ENCODE data around the gene ZSWIM5.
"Not testable (repeated sequence)": the region's sequence is repeated elsewhere in the genome, so short reads cannot be mapped to it uniquely, and the experiment has no call there.

ZSWIM5 gene

GRCh38 chr1:45146833-45147232, 59.6 kb downstream of the ZSWIM5 start:
- no peak for DNase-seq (ENCODE audit: low read depth in 2 of 2)

- no peak for DNase-seq (ENCODE audit: low read depth in 2 of 2)
Measured at GRCh38 chr1:45141247-45142003, 65.0 kb downstream of the ZSWIM5 start.

GRCh38 chr1:45136984-45137383, 69.4 kb downstream of the ZSWIM5 start:
- no peak for DNase-seq (ENCODE audit: low read depth in 2 of 2)

GRCh38 chr1:45135316-45135715, 71.1 kb downstream of the ZSWIM5 start:
- DNase-seq (ENCODE audit: low read depth in 2 of 2): no peak

DNA sequence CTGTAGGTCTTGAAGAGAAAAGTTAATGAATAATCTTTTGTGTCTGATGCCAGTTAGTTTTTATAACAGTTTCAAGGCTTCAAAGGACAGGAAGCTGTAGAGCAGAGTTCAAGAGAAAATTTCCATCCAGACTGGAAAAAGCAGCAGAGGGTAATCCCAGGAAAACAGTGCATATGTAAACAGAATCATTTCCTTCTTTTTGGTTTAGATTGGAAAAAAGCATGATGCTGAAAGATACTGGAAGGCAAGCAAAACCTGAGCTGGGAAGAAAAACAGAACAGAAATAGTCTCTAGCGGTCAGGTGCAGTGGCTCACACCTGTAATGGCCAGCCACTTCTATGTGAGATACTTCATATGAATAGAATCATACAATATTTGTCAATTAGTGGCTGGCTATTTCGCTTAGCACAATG, 71.9 kb downstream of the ZSWIM5 start:
- DNase-seq (ENCODE audit: low read depth in 2 of 2): no peak

GRCh38 chr1:45132719-45133118, 73.7 kb downstream of the ZSWIM5 start:
- not testable (repeated sequence) for DNase-seq (ENCODE audit: low read depth in 2 of 2)

DNA sequence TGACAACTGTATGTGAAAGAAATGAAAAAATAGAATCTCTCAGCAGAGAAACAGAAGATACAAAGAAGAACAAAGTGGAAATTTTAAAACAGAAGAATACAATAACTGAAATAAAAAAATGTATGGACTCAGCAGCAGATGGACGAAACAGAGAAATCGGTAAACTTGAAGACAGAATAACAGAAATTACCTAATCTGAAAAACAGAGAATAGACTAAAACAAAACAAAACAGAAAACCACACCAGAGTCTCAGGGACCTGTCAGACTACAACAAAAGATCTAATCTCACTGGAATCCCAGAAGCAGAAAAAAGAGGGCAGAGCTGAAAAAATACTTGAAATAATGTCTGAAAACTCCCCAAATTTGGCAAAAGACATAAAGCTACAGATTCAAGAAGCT, 83.0 kb downstream of the ZSWIM5 start:
- DNase-seq (ENCODE audit: low read depth in 2 of 2): no peak

DNA sequence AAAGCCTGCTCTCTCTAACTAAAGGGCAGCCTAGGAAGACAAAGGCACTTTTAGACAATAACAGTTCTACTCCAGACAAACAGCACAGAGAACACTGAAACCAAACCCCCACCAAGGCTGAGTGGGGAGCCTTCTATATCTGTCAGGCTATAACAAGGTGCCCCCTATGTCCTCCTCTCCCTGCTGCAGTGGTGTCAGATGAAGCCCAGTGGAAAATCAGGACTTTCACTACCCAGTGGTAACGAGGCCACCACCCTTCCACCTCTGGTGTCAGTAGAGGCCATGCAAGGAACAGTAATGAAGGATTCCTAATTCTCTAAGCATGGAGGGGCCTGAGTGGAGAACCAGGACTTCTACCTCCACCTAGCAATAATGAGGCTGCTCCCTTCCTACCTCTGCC, 83.7 kb downstream of the ZSWIM5 start:
- DNase-seq (ENCODE audit: low read depth in 2 of 2): no peak

DNA sequence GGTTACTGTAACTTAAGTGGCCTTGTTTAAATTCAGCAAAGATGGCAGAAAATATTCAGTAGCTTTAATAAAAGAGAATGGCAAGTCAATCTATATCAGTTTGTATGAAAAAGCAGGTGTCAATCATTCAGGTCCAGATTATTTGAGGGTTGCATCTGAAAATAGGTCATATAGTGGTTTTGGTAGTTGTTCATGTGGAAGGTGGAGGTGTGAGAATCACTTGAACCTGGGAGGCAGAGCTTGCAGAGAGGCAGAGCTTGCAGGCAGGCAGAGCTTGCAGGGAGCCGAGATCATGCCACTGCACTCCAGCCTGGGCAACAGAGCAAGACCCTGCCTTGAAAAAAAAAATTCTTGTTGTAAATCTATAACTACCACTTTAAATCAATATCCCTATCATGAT, 88.6 kb downstream of the ZSWIM5 start:
- no peak for DNase-seq (ENCODE audit: low read depth in 2 of 2)

- DNase-seq (ENCODE audit: low read depth in 2 of 2): no peak
Measured at GRCh38 chr1:45116820-45117219, 89.6 kb downstream of the ZSWIM5 start.

DNA sequence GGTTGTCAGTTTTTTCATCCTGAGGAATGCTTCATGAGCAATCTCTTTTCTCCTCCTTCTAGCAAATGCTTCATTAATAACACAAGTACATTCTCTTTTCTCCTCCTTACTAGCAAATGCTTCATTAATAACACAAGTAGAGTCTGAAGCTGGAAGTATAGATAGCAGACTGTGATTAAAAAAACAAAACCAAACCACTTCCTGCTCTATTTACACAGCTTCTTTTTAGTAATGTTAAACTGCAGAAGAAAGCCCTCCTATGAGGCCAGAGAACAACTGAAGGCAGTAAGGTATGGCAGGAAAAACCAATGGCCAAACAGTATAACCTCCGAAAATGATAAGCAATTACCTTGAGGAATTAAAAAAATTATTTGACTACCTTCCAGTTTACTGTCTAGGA, 90.1 kb downstream of the ZSWIM5 start:
- no peak for DNase-seq (ENCODE audit: low read depth in 2 of 2)

- not testable (repeated sequence) for DNase-seq (ENCODE audit: low read depth in 2 of 2)
Measured at GRCh38 chr1:45115198-45115597, 91.2 kb downstream of the ZSWIM5 start.

DNA sequence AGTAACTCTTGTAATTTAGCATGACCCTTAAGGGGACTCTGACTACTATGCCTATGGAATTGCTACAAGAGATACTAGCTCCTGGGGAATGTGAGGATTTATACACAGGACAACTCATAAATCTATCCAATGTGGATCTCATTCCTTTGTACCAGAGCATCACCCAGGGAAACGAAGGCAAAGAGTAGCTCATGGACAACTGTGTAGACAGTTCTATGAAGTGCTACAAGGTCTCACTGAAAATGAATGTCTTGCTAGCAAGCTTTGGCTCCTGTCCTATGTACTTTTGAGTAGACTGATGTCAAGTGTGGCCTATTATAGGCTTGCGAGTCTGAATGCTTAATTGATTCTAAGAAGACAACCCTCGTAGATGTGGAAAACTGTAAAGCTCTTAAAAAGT, 93.7 kb downstream of the ZSWIM5 start:
- DNase-seq (ENCODE audit: low read depth in 2 of 2): no peak

GRCh38 chr1:45111239-45111638, 95.2 kb downstream of the ZSWIM5 start:
- no peak for DNase-seq (ENCODE audit: low read depth in 2 of 2)

DNA sequence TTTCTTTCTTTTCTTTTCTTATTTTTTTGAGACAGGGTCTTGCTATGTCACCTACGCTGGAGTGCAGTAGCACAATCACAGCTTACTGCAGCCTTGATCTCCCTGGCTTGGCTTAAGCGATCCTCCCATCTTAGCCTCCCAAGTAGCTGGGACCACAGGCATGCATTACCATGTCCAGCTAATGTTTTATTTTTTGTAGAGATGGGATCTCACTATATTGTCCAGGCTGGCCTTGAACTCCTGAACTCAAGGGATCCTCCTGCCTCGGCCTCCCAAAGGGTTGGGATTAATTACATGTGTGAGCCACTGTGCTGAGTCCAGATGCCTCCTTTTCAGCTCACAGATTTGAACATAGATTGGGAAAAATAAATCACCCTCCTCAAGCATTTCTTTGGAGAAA, 98.6 kb downstream of the ZSWIM5 start:
- no peak for DNase-seq (ENCODE audit: low read depth in 2 of 2)

DNA sequence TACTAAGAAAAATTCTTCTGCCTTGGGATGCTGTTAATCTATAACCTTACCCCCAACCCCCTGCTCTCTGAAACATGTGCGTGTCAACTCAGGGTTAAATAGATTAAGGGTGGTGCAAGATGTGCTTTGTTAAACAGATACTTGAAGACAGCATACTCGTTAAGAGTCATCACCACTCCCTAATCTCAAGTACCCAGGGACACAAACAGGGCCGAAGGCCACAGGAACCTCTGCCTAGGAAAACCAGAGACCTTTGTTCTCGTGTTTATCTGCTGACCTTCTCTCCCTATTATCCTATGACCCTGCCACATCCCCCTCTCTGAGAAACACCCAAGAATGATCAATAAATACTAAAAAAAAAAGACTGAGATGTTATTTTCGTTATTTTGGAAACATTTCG, 99.5 kb downstream of the ZSWIM5 start:
- not testable (repeated sequence) for DNase-seq (ENCODE audit: low read depth in 2 of 2)

- not testable (repeated sequence) for DNase-seq (ENCODE audit: low read depth in 2 of 2)
Measured at GRCh38 chr1:45106156-45106545, 100.3 kb downstream of the ZSWIM5 start.

GRCh38 chr1:45105486-45106155, 100.8 kb downstream of the ZSWIM5 start:
- DNase-seq (ENCODE audit: low read depth in 2 of 2): not testable (repeated sequence)

- no peak for DNase-seq (ENCODE audit: low read depth in 2 of 2)
Measured at GRCh38 chr1:45103534-45103933, 102.9 kb downstream of the ZSWIM5 start.

DNA sequence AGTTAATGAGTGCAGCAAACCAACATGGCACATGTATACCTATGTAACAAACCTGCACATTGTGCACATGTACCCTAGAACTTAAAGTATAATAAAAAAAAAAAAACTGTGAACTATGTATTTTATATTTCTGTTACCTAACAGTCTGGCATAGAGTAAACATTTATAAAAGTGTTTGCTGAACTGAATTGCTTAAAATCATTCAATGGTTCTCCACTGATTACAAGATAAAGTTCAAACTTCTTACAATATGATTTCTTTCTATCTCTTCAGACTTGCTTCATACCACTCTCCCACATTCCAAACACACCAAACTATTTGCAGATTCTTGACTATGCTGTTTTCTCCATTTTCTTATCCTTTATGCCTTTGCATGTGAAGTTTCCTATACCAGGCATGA, 104.5 kb downstream of the ZSWIM5 start:
- no peak for DNase-seq (ENCODE audit: low read depth in 2 of 2)

- not testable (repeated sequence) for DNase-seq (ENCODE audit: low read depth in 2 of 2)
Measured at GRCh38 chr1:45101528-45101927, 104.9 kb downstream of the ZSWIM5 start.

GRCh38 chr1:45097944-45098343, 108.5 kb downstream of the ZSWIM5 start:
- no peak for DNase-seq (ENCODE audit: low read depth in 2 of 2)

DNA sequence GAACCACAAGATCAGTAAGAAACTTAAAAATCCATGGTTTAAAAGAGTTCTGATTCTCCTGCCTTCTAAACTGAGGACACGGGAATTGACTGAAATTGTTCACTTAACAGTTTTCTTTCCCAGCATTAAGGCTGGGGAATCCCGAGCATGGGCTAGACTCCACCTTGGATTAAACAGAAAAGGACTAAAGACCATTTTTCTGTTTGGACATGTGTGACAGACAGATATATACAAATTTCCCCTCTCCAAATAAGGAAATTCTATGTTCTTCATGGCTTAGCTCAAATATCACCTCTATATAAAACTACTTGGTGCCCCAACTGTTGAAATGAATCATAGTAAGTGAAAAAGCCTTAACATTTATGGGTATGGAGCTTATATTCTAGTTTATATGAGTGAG, 109.3 kb downstream of the ZSWIM5 start:
- DNase-seq (ENCODE audit: low read depth in 2 of 2): no peak
